Mesenteric fat pad (tissue), 1 donor: Measurements from ENCODE around the gene ANKHD1. TPM values are rescaled to one million over a fixed set of nuclear protein-coding genes. Genes with fewer than 3 reads are reported as not detected.
"Not testable (repeated sequence)": the region's sequence is repeated elsewhere in the genome, so short reads cannot be mapped to it uniquely, and the experiment has no call there.

ENCODE experiments used
- DNase-seq: peaks from one replicate; pipeline ENCODE4 v3.0.0-alpha.2; 2020; ENCODE audit warnings: low spot score
- total RNA-seq: library from RNA; stranded (reverse); fragmentation: NEBNext Ultra II Directional; extraction: Animal tissue kit (Norgen Biotek cat#: 25700); gene quantifications from one replicate; pipeline ENCODE4 v1.2.1, GENCODE V29; 2021
- donor health status: DM: yes; HTN: yes; CAD: no.

The ANKHD1 gene
- total RNA-seq, 1 donor from 2014 or later = 90.5 TPM

GRCh38 chr5:140563596-140563995, 162.0 kb downstream of the ANKHD1 start:
- no peak for DNase-seq

- peak; percentile 99 for DNase-seq
Observed at GRCh38 chr5:140564196-140565023, 162.8 kb downstream of the ANKHD1 start, which contains the start of the genes APBB3 and SLC35A4. Gene APBB3 (minus strand): TSS chr5:140564598. CDS start chr5:140564245, 353 bp downstream. Gene SLC35A4 (plus strand): TSS chr5:140564828. CDS start chr5:140567170, 2,342 bp downstream.

GRCh38 chr5:140565024-140565779, 163.6 kb downstream of the ANKHD1 start:
- no peak for DNase-seq

- no peak for DNase-seq
Observed at GRCh38 chr5:140565780-140566095, 164.1 kb downstream of the ANKHD1 start.

GRCh38 chr5:140566665-140567064, 165.0 kb downstream of the ANKHD1 start:
- DNase-seq = no peak

GRCh38 chr5:140567136-140567818, 165.6 kb downstream of the ANKHD1 start:
- no peak for DNase-seq

GRCh38 chr5:140567871-140568270, 166.2 kb downstream of the ANKHD1 start:
- no peak for DNase-seq

GRCh38 chr5:140568443-140569063, 166.9 kb downstream of the ANKHD1 start:
- no peak for DNase-seq

GRCh38 chr5:140569197-140569596, 167.6 kb downstream of the ANKHD1 start:
- no peak for DNase-seq

- DNase-seq = no peak
Observed at GRCh38 chr5:140570058-140570457, 168.4 kb downstream of the ANKHD1 start.

GRCh38 chr5:140570488-140570887, 168.9 kb downstream of the ANKHD1 start:
- DNase-seq = no peak

- DNase-seq = no peak
Observed at GRCh38 chr5:140571105-140571504, 169.5 kb downstream of the ANKHD1 start.

GRCh38 chr5:140573683-140574082, 172.1 kb downstream of the ANKHD1 start:
- no peak for DNase-seq

- DNase-seq = no peak
Observed at GRCh38 chr5:140574165-140574564, 172.5 kb downstream of the ANKHD1 start.

GRCh38 chr5:140575309-140575708, 173.7 kb downstream of the ANKHD1 start:
- no peak for DNase-seq

- no peak for DNase-seq
Observed at GRCh38 chr5:140576776-140577201, 175.2 kb downstream of the ANKHD1 start.

GRCh38 chr5:140579188-140579747, 177.6 kb downstream of the ANKHD1 start:
- not testable (repeated sequence) for DNase-seq

GRCh38 chr5:140587495-140587894, 185.9 kb downstream of the ANKHD1 start:
- no peak for DNase-seq

- no peak for DNase-seq
Observed at GRCh38 chr5:140588311-140589070, 186.9 kb downstream of the ANKHD1 start.
